Eye (tissue), 1 donor: Measurements from ENCODE around the gene KARS1.
"Not testable (repeated sequence)": the region's sequence is repeated elsewhere in the genome, so short reads cannot be mapped to it uniquely, and the experiment has no call there.

Source experiments
- DNase-seq: peaks from one replicate; pipeline ENCODE4 v3.0.0-alpha.2; 2015

Gene KARS1

DNA sequence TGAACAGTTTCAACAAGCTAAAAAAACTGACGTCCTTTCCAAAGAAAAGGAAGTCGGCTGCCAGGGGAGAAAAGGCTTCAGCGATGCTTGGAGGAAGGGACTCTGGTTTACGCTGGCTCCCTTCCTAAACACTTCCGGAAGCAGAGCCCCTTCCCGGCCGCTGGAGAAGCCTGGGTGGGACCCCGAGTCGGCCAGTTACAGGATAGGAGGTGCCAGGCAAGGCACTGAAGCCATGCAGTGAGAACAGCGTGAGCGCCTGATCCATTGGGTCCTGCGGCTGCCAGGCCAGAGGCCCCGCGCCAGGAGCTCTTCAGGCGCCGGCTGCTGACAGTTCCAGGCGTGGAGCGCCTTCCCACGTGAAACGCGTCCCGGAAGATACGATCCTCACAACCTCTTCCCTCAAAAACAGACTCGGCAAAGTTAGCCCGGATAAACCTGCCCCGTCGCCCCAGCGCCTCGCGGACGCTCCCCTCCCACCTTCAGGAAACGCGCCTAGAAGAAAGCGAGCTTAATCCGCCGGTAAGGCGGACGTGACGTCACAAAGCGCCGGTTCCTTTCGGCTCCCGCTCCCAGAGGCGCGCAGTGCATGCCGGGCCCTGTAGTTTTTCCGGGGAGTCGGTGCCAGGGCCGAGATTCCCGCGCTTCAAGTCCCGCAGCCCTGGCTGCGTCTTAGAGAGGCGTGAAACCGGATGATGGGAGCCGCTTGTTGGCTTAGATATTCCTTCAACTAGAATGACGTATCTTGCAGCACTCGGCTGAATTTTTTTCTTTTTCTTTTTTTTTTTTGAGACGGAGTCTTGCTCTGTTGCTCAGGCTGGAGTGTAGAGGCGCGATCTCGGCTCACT lies 24.5 kb downstream of the KARS1 start, which contains the start of gene ADAT1:
TSS of gene ADAT1 (minus strand) at position 521 of the 845 bp plus-strand sequence. CDS start 2,482 bp downstream, outside the sequence.
- DNase-seq = peak; percentile 99

DNA sequence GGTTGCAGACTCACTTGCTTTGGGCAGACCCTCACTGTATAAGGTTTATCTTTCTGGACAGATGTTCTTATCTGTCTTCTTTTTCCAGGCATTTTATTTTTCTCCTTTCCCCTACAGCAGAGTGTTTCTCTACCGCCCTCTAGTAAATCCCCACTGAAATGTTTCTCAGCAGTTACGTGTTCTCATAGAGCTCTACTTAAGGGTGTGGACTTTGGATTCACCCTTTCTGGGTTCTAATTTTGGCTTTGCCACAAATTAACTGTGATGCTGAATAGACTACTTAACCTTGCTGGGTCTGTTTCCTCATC lies 26.3 kb downstream of the KARS1 start:
- peak; percentile 38 for DNase-seq

DNA sequence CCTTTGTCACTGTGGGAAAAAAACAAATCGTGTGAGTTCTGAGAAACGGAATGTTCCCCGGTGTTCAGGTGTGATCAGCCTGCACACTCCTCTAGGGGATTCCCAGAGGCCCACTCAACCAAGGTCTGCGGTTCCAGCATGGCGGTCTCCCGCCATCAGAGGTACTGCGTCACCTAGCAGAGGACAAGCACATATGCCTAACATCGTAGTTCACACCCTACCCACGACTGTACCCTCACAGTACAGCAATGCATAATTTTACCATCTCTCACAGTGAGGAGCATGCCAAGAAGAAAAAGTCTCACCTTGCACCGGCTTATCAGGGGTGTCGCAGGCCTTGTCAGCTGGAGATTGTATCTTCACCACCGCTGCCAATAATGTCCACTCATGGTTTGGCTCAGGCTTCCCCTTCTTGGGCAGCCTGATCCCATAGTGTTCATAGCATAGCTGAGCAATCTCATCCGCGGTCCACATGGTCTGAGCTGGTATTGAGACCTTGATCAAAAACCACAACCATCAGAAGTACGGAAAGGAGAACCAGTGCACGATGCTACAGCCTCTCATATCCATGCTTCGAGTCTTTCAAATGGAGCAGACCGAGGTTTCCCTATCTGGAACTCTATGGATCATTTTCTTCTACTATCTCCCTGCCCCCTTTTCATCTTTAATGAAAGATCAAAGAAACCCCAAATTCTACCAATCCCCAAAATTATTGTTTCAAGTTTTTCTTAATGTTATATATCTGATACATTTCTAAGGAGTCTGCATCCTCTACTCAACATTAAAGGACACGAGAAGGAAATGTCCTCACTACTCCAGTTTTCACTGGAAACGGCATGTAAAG lies 26.9 kb downstream of the KARS1 start:
- no peak for DNase-seq

DNA sequence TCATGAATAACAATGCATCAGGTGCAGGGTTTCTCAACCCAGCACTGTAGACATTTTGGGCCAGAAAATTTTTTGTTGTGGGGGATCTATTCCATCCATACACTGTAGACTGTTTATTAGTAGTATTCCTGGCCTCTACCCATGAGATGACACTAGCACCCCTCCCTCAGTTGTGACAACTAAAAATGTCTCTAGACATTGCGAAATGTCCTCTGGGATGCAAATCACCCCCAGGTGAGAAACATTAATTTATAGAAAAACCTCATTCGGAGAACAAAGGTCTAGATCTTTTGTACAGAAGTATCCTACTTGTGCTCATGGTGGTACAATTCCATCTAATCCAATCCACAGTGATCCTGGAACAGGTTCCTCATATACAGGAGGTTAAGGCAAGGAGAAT lies 28.7 kb downstream of the KARS1 start:
- DNase-seq = no peak

DNA sequence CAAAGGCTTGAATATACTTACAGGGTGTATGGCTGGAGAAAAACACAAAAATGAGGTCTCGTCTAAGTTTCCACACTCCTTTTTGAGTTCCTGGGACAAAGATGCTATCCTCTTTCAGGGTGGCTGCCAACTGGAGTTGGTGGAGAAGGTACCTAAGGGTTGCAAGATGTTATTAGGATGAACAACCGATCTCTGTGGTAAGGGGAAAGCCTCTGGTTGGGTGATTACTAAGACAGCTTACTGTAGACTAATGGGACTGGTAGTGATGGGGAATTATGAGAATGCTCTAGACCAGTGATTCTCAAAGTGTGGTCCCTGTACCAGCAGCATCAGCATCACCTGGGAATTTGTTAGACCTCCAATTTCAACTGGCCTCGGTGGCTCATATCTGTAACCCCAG lies 30.3 kb downstream of the KARS1 start:
- no peak for DNase-seq

DNA sequence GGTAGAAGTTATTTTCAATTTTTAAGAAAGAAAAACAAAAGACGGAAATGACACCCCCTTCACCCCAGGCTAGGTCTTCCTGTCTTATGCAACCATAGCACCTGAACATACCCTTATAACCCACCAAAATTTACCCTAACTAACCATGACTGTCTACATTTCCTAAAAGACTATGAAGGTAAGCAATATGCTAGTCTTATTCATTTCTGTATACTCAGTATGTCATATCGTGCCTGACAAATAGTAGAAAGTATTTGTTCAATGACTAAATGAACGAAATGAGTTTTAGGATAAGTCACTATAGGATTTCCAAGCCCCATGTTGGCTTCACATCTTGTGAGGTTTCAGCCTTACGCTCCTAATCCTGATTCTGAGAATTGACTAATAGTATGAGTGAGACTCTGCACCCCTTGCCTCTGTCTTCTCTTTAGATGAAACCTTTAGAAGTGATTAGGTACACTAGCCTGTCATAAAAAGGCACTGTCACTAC lies 30.9 kb downstream of the KARS1 start:
- DNase-seq = no peak

DNA sequence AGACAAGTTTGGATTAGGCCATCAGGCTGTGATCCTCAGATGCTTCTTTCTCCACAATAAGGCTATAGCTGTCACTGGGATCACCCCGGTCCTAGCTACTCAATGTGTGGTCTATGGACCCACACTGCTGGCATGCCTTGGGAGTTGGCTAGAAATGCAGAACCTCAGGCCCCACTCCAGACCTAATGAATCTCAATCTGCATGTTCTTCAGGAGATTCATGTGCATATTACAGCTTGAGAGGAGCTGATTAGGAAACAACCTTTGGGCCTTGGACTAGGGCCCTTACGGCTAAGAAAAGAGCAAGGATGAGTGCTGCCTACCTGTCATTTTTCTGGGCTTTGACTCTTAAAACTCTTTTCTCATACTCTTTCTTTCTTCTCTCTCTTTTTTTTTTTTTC lies 31.8 kb downstream of the KARS1 start:
- no peak for DNase-seq

DNA sequence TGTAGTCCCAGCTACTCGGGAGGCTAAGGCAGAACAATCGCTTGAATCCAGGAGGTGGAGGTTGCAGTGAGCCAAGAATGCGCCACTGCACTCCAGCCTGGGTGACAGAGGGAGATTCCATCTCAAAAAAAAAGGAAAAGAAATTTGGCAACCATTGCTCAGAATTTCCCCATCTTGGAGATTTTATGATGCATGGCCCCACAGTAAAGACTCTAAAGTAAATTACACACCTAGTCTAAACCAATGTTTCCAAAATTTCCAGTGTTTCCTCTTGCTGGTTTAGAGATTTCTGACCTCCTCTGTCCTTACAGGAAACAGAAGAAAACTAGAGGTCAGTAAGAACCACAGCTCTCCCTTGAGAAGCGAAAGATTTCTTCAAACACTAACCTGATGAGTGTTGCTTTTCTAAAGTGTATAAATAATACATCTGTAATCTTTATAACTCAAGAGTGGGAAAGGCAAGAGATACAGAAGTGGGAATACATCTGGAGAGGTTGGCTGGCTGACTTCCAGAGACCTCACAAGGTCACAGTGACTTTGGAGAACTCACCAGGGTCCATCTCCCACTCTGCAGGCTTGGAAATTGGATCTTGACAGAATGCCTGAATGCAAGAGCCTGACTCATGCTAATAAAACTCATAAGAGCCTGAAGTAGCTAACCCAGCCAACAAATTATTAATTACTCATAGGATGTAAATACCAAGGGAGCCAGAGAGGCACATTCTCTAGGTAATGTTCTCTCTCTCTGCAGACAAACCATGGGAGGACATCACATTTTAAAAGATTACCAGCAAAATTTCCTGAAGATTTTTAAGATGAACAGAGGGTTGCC lies 33.2 kb downstream of the KARS1 start:
- no peak for DNase-seq

DNA sequence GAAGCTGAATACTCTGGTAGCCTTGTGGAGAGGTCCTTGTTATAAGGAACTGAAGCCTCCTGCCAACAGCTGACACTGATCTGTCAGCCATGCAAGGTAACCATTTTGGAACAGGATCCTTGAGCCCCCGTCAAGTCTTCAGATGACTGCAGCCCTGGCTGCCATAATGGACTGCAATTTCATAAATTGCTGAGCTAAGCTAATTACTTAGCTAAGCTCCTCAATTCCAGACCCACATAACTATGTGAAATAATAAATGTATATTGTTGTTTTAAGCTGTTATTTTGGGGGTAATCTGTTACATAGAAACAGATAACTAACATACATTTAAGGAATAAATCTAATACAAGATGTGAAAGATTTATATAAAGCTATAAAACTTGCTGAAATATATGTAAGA lies 41.0 kb downstream of the KARS1 start:
- DNase-seq = no peak

DNA sequence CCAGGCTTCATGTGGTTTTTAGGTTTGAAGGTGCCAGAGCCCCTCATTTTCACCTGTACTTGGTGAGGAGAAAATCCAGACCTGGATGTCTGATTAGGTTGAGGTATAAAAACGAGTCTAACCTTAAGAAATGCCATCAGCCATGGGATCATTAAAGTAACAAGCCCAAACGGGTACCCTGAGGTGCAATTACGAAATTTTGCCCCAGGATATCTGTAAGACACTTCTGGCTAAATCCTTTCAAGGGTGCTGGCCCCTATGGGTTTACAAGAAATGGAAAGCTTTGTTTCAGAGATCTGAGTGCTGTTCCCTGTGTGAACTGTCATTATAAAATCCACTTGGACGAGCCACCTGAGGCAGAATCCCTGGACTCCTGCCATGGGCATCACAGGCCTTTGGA lies 44.2 kb downstream of the KARS1 start:
- no peak for DNase-seq

DNA sequence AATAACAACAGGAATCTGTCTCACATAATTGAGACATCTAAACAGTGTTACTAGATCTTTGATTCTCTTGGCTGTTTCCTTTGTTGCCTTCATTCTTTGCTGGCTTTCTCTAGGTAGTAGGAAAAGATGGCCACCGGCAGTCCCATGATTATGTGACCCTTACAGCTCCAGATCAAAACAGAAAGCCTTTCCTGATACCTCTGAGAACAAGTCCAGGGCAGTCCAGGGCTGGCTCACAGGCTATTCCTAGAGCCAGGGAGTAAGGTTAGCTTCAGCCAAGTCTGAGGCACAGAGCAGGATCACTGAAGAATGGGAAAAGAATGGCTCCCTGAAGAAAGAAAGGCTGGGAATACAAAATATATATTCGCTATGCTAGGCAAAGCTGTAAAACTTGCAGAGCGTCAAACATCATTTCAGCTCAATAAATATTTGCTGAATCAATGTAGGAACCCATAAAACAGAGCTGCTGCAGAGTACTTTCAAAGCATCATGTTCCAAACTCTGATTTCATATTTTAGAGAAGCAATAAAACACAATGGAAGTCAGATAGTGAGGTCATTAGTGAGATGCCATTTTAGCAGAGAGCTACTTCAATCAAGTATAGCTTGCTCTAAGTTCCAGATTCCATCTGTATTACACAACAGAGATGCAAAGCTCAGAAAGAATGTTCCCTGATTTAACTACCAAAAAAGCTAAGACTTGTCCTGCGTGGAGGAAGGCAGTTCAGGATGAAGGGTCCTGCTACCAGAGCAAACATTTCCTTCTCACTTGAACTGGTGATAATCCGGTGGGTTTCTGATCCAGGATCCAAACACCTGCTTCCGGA lies 47.8 kb downstream of the KARS1 start:
- DNase-seq = no peak

DNA sequence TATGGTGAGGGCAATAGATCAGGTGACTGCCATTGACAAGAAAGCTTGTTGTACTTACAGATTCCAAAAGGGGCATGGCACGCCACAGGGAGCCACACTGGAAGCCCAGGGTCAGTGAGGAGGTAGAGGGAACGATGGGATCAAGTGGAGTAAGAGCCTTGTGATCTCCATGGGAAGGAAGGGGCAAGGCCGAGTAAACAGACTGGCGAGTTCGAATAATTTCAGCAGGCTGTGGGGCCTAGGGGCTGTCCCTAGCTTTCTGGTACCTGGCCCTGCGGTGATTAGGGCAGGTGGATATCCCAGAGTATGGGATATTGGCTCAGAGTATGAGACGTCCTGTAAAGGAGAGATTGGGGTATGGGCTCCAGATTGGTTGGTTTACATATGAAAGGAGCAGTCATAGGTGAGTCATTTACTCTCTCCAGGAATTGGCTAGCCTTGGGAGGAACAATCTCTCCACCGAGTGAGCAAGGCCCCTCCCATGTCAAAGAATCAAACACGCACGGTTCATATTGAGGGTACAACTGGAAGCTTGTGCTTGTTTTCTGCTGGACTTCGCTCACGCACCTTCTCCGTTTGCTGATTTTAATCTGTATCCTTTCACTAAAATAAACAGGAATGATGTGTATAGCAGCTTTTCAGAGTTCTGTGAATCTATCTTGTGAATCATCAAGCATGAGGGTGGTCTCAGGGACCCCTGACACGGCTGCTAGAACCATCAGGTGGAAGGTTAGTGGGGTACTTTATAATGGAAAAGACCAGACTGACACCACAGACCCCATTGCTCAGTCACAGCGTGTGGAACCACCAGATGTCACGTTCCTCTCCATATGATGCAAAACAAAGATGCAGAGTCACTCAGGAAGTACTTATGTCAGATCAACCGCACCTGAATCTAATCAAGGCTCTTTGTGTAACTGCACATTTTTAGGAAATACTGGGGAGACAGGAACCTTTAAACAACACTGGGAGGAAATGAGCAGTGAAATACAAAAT lies 53.3 kb downstream of the KARS1 start:
- peak; percentile 5 for DNase-seq

DNA sequence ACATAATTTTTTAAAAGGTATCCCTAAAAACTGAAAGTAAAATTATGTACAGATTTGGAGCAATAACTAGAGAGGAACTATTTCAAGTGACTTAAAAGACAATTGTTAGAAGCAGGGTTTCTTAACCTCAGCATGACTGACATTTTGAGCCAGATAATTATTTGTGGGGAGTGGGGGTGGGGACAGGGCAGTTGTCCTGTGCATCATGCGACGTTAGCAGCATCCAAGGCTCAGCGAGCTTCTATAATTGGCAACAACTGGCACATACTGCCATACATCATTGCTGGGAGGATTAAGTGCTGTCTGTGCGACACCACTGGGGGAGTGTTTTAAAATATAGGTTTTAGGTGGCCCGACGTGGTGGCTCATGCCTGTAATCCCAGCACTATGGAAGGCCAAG lies 54.2 kb downstream of the KARS1 start:
- DNase-seq = no peak

DNA sequence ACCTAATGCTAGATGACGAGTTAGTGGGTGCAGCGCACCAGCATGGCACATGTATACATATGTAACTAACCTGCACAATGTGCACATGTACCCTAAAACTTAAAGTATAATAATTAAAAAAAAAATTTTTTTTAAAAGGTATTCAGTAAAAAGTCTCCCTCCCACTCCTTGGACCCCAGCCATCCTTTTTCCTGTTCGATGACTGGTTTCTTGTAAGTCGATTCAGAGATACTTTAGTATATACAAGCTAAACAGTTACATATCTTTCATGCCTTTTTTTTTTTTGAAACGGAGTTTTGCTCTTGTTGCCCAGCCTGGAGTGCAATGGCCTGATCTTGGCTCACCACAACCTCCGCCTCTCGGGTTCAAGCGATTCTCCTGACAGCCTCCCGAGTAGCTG lies 55.5 kb downstream of the KARS1 start:
- DNase-seq = not testable (repeated sequence)

DNA sequence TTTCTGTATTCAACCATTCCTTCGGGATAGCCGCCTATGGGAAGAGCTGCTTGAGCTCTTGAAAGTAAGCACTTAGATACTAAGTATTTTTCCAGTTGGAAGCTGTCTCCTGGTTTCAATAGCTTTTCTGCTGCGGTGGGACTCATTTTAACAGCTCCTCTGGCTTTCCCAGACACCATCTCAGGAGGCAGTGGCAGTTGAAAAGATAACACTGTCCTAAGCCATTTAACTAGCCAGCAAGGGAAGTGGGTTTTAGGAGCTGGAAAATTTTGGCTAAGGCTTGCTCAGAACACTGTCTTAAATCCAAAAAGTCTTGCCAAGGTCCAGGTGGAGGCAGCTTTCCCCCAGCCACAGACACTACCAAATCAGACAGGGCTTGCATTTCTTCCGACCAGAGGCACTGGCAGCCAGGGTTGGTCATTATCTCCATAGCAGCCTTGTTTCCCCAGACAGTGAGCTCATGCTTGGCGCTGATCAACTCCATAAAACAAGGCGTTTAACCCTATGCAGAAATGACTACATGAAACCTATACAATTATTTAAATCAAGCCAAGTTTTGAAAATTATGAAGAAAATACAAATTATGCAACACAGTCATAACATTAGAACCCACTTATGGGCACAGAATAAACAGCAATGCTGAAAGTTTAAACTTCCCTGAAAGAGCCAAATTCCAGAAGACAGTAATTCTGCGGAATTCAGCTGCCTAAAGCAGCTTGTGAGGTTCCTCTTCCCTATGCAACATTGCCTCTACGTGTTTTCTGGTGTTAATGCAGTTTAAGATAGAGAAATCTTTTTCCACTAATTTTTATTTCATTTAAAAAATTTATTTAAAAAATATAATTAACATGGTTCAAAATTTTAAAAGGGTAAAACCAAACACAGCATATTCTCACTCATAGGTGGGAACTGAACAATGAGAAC lies 56.3 kb downstream of the KARS1 start:
- peak; percentile 74 for DNase-seq

DNA sequence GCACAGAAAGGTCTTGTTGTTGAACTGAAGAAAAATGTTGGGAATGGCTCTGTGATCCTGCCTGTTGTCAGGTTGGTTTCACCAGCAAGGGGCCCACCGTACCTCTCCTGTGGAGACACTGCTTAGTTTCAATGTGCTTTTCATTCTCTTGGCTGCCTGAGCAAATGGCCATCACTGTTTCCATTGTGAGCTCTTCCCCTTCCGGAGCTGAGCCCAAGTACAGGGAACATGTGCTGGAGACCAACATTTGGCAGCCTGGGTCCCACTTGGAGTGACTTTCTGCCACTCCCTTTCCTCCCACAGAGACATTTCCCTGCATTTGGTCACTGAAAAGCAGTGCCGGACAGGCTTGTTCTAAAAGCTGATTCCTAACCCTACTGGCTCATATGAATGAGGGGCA lies 58.2 kb downstream of the KARS1 start:
- no peak for DNase-seq

DNA sequence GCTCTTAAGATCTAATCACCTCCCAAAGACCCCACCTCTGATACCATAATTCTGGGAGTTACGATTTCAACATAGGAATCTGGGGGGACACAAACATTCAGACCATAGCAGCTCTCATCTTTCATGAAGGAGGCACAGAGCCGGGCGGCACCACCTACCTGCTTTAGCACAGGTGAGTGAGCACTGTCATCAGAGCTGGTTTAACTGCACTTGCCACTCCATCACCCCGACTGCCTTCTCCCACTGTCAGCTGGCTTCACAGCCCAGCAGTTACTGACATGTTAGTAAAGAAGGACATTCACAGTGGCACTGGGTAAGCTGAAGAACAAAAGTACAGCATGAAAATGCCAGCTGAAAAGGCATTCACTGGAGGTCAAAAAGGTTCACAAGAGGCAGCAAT lies 58.7 kb downstream of the KARS1 start:
- DNase-seq = no peak

DNA sequence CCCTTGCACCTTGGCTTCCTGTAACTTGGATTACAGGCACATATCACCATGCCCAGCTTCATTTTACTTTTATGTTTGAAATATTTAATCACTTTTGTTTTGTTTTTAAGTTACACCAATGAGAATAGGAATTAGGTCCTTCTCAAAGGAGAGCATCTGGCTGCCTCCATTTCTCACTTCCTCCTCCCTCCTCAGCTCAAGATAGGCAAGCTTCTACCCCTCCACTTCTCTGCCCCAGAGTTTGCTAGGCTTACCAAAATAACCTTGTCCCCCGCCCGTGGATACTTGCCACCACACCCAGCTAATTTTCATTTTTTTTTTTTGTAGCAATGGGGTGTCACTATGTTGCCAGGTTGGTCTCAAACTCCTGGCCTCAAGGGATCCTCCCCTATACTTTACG lies 63.4 kb downstream of the KARS1 start:
- no peak for DNase-seq

DNA sequence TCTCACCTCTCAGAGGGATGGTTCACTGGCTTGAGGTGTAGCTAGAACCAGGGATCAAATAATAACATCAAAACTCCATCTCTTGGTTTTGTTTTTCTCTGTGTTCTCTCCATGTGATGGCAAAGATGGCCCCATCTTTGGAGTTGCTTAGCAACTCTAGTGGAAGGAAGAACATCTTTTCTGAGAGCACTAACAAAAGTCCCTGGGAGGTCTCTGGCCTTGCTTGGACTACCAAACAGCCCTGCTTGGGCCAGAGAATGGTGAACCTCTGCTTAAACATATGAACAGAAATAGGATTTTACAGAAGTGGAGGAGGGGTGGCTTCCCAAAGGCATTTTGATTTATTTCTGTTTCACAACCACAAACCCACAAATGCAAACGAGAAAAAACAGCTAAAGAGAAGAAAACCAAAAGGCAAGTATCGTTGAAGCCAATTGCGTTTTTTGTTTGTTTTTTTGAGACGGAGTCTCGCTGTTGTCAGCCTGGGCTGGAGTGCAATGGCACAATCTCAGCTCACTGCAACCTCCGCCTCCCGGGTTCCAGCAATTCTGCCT lies 68.1 kb downstream of the KARS1 start:
- no peak for DNase-seq
